Measurements from ENCODE around the gene IQCC.

IQCC gene

GRCh38 chr1:32216566-32216965 is 11.1 kb downstream of the IQCC start:
- Mint-ChIP-seq H3K27me3 (ENCODE audit: low read depth) (no peaks in the 10 kb centered on the region), H3K9me3 (no peaks in the 10 kb centered on the region), H3K27ac (no peak overlapping the region), H3K4me3 (no peak overlapping the region), H3K4me1 (peaks cover 15% of the 10 kb centered on the region), H3K36me3 (ENCODE audit: low read depth) (peaks cover 26% of the 10 kb centered on the region)
- no peak for TF ChIP-seq CTCF (IDR thresholded peaks at IDR 0.05; ENCODE audit: unreplicated experiment in 3 of 3)

- Mint-ChIP-seq H3K9me3 (no peaks in the 10 kb centered on the region), H3K4me1 (peaks cover 28% of the 10 kb centered on the region), H3K27me3 (ENCODE audit: low read depth) (peaks cover 4% of the 10 kb centered on the region), H3K4me3 (peak overlapping the region; percentile 26 to 78 (median 38)), H3K27ac (peak overlapping the region in 1 of 3 experiments; percentile 17), H3K36me3 (ENCODE audit: low read depth) (peaks cover 30% of the 10 kb centered on the region)
- TF ChIP-seq CTCF (IDR thresholded peaks at IDR 0.05; ENCODE audit: unreplicated experiment in 3 of 3), result no peak
Observed at GRCh38 chr1:32219022-32219421, 13.6 kb downstream of the IQCC start.

DNA sequence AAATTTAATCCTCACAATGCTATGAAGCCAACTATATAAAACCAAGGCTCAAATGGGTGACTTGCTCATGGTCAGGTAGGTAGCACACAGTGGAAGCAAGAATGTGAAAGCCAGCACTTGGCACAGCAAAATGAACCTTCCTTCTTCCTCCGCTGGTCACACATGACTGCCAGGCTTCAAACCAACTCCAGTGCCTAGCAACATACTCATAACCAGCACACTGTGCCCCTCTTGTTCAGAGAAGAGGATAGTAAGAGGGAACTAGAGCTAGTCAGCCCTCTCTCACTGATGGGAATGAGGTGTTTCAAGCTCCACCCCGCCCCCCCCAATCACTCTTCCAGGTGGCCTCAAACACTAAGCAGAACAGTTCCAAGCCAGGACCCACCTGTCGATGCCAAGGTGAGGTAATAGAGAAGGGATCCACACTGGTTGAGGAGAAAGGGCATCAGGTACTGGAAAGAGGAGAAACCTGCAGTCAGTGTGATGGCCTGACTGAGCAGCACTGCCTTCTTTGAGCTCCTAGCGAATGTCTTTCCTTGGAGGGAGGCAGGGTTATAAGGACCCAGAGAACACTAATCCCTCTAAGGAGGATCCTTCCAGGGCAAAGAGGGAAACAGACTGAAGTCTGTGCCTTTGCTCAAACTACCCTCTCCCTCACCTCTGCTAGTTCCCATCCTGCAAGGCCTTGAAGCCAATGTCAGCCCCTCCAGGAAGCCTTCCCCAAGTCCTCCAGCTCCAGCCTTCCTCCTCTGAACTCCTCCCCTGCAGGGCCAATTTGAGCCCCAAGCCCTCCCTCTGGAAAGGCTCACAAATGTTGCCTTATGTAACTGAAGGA is 15.5 kb downstream of the IQCC start:
- peaks cover 33% of the 10 kb centered on the region for H3K36me3 Mint-ChIP-seq (ENCODE audit: low read depth)
- no peak for TF ChIP-seq CTCF (IDR thresholded peaks at IDR 0.05; ENCODE audit: unreplicated experiment in 3 of 3)
- peaks cover 4% of the 10 kb centered on the region for H3K27me3 Mint-ChIP-seq (ENCODE audit: low read depth)
- no peaks in the 10 kb centered on the region for H3K9me3 Mint-ChIP-seq
- peaks cover 27% of the 10 kb centered on the region for H3K4me1 Mint-ChIP-seq
- peak overlapping the region; percentile 98 to 99 (median 99) for H3K4me3 Mint-ChIP-seq
- H3K27ac Mint-ChIP-seq, result peak overlapping the region; percentile 92 to 94 (median 92)

GRCh38 chr1:32221581-32221979 is 16.1 kb downstream of the IQCC start:
- Mint-ChIP-seq H3K36me3 (ENCODE audit: low read depth) (peaks cover 36% of the 10 kb centered on the region), H3K9me3 (no peaks in the 10 kb centered on the region), H3K4me1 (peaks cover 27% of the 10 kb centered on the region), H3K27ac (peak overlapping the region; percentile 92 to 94 (median 92)), H3K27me3 (ENCODE audit: low read depth) (peaks cover 4% of the 10 kb centered on the region), H3K4me3 (peak overlapping the region; percentile 98 to 99 (median 99))
- no peak for TF ChIP-seq CTCF (IDR thresholded peaks at IDR 0.05; ENCODE audit: unreplicated experiment in 3 of 3)

DNA sequence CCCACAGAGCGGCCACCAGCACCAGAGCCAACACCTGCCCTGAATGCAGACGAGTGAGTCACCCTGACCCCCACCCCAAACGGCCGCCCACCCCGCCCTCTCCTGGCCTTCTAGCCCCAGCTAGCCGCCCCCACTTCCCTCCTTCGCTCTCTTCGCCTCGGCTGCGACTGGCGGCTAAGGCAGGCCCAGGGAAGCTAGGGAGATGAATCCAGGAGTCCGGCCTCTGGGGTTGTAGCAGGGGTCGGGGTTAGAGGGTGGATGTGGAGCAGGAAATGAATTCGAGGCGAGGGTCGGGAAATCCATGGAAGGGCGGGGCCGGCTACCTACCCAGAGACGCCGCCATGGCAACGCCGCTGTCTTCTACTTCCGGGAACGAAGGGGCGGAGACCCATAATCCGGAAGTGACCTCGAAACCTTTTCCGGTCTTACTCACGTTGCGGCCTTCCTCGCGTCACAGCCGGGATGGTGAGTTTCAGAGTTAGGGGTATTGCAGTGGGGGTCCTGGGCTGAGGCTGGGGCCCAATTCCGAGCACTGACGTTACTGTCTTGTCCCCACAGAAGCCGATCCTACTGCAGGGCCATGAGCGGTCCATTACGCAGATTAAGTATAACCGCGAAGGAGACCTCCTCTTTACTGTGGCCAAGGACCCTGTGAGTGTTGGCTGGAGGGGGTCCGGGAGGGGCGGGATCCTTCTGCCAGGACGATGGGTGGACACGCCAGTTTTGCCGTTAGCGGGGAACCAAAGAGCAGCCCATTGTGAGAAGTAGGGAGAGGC is 16.7 kb downstream of the IQCC start, which contains the start of the genes EIF3I and TMEM234:
TSS of gene EIF3I (plus strand) at position 428 of the 776 bp plus-strand sequence. CDS start at position 463, 35 bp downstream.
TSS of gene TMEM234 (minus strand) at position 374 of the 776 bp plus-strand sequence. CDS start at position 343, 31 bp downstream.
- Mint-ChIP-seq H3K27me3 (ENCODE audit: low read depth) (peaks cover 4% of the 10 kb centered on the region), H3K9me3 (no peaks in the 10 kb centered on the region), H3K4me1 (peaks cover 27% of the 10 kb centered on the region), H3K36me3 (ENCODE audit: low read depth) (peaks cover 30% of the 10 kb centered on the region), H3K27ac (peak within 1 kb of the TSS; percentile 92 to 94 (median 92)), H3K4me3 (peak within 1 kb of the TSS; percentile 98 to 99 (median 99))
- no peak for TF ChIP-seq CTCF (IDR thresholded peaks at IDR 0.05; ENCODE audit: unreplicated experiment in 3 of 3)

Data from nephron (organoid).